HEK293 (cell line): Measurements from ENCODE around the gene CDC42EP5.

ENCODE experiments used
- CTCF ChIP-seq: fragments of 450-650 bp; formaldehyde crosslinking; IDR thresholded peaks from 2 replicates; pipeline ENCODE4 v1.5.1; 2016; ENCODE audit warnings: missing biosample characterization, missing genetic modification characterization
- ZBTB44 ChIP-seq: fragments of 450-650 bp; IDR thresholded peaks from 2 replicates; pipeline ENCODE4 v1.5.1; 2018; ENCODE audit warnings: missing biosample characterization, mild to moderate bottlenecking, missing genetic modification characterization
- ZNF639 ChIP-seq: fragments of 450-650 bp; formaldehyde crosslinking; IDR thresholded peaks from 2 replicates; pipeline ENCODE4 v1.5.1; 2016; ENCODE audit warnings: missing biosample characterization, missing genetic modification characterization
- TF ChIP-seq, protein P1 (sequence below): fragments of 450-650 bp; formaldehyde crosslinking; optimal IDR thresholded peaks from 2 replicates; pipeline ENCODE3; 2016; ENCODE audit warnings: missing biosample characterization, mild to moderate bottlenecking, missing genetic modification characterization

DNA sequence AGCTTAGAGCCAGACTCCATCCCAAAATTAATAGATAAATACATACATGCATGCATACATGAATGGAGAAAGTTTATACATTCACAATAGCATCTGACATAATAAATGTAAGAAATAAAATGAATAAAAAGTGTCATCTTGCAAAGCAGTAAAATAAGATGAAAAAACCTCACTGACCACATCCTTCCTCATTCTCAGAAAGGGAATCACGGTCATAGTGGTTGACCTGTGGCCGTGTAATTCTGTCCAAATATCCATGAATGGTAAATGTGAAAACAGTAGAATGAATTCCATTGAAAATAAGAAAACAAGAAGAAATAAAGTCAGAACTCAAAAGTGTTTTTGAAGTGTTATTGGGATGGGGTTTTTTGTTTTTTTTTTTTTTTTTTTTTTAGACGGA, 9.8 kb upstream of the CDC42EP5 start:
- TF ChIP-seq, protein P1, sequence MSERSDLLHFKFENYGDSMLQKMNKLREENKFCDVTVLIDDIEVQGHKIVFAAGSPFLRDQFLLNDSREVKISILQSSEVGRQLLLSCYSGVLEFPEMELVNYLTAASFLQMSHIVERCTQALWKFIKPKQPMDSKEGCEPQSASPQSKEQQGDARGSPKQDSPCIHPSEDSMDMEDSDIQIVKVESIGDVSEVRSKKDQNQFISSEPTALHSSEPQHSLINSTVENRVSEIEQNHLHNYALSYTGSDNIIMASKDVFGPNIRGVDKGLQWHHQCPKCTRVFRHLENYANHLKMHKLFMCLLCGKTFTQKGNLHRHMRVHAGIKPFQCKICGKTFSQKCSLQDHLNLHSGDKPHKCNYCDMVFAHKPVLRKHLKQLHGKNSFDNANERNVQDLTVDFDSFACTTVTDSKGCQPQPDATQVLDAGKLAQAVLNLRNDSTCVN (tag by site-specific recombination) = no peak
- TF ChIP-seq CTCF (tag by site-specific recombination) (no peak), ZNF639 (no peak), ZBTB44 (tag by site-specific recombination) (no peak)
